ENCODE results near the gene SRRT.

- TF ChIP-seq CTCF (conservative IDR thresholded peaks at IDR 0.05 in 1 of 2, IDR thresholded peaks at IDR 0.05 in 1 of 2; ENCODE audit: low read depth in 1 of 2, low read length in 2 of 2) (no peak), EZH2 (IDR thresholded peaks at IDR 0.05; ENCODE audit: low read length, missing control alignments) (no peak)
These were observed 7.7 kb upstream of the SRRT start, which contains the start of gene TRIP6 for GRCh38 chr7:100867040-100867775.

Measured in fibroblast of lung (primary cell).